Cardiac fibroblast (primary cell): ENCODE measurements around the gene ZNF775.
A peak's percentile ranks its signal among the peaks of the same experiment; 100 is the strongest.

Experiments used
- DNase-seq, 2 donors: peaks; one replicate each; pipeline versions ENCODE4 v3.0.0 to v3.0.0-alpha.2; 2010; ENCODE audit warnings: low read depth in 2 of 2
- H3K4me3 ChIP-seq, 2 donors: replicated peaks in 1 of 2; 1 replicate in 1 of 2; 2 replicates in 1 of 2; pipeline ENCODE4 v1.5.1; 2011; ENCODE audit warnings: low read depth in 2 of 2, low read length in 2 of 2, mild to moderate bottlenecking in 2 of 2, moderate library complexity in 1 of 2
- CTCF ChIP-seq: IDR thresholded peaks from one replicate; pipeline ENCODE4 v1.5.1; 2011; ENCODE audit warnings: low read depth, mild to moderate bottlenecking, low read length, inconsistent platforms

Gene ZNF775

GRCh38 chr7:150378853-150379440, at the start of gene ZNF775:
Gene ZNF775 (plus strand): TSS chr7:150379330. CDS start chr7:150388471, 9,141 bp downstream.
- DNase-seq: peak; percentile 92 to 96
- peak within 1 kb of the TSS; percentile 83 to 84 for H3K4me3 ChIP-seq
- no peak for TF ChIP-seq CTCF

DNA sequence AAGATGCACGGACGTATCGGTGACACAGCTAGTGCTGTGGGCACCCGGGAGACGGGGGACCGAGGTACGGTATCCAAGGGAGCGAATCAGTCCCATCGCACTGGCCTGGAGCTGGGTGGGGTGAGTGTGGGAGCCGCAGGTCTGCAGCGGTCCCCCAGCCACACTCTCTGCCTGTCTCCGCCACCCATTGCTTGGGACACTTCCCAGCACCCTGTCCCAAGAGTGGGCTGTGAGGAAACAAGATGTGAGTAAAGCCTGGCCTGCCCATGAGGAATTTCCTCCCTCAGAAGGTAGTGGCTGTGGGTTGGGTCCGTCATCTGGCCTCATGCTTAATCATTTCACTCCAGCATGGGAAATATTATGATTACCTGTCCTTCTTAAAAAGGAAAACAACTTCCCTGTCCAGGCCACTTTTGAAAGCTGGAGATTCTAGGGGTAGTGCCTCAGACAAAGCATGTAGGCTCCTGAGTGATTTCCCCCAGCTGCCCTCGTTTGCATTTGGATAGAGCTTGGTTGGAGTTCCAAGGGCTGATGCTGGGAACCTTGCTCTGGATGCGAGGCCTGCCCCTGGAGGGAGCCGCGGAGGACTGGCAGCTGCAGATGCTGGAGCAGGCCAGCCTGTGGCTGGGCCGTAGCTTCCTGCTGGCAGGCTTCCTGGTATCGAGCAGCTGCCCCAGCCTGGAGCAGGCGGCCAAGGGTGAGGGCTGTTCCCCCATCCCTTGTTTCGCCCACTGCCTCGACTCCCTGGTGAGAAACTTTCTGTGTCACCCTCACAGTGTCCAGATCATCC, 49.6 kb upstream of the ZNF775 start:
- no peak for TF ChIP-seq CTCF
- no peak overlapping the region for H3K4me3 ChIP-seq
- DNase-seq: no peak

DNA sequence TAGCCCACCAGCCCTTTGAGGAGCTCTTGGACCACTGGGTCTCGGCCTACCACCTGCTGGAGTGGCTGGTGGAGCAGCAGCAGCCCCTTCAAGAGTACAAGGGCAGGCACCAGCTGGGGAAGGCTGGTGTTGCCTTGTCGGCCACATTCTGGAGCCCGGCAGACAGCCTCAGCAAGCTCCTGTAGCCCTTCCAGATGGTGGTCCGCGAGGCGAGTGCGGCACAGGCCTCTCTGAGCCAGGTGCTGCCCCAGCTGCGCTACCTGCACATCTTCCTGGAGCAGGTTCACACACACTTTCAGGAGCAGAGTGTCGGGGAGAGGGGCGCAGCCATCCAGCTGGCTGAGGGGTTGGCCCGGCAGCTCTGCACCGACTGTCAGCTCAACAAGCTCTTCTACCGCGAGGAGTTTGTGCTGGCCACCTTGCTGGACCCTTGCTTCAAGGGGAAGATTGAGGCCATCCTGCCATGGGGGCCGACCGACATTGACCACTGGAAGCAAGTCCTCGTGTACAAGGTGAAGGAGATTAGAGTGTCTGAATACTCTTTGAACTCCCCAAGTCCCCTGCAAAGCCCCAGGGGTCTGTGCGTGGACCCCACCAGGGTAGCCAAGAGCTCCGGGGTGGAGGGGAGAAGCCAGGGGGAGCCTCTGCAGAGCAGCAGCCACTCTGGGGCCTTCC, 48.8 kb upstream of the ZNF775 start:
- no peak overlapping the region for H3K4me3 ChIP-seq
- DNase-seq: no peak
- TF ChIP-seq CTCF: no peak

- no peak for DNase-seq
- TF ChIP-seq CTCF: no peak
- H3K4me3 ChIP-seq: no peak overlapping the region
These were observed 46.1 kb upstream of the ZNF775 start for GRCh38 chr7:150332852-150333635.

GRCh38 chr7:150333659-150334058, 45.5 kb upstream of the ZNF775 start:
- TF ChIP-seq CTCF: no peak
- H3K4me3 ChIP-seq: no peak overlapping the region
- DNase-seq: no peak

- no peak overlapping the region for H3K4me3 ChIP-seq
- TF ChIP-seq CTCF: no peak
- DNase-seq: no peak
These were observed 45.0 kb upstream of the ZNF775 start for GRCh38 chr7:150334108-150334507.
